ENCODE measurements around the gene MTHFSD.

DNA sequence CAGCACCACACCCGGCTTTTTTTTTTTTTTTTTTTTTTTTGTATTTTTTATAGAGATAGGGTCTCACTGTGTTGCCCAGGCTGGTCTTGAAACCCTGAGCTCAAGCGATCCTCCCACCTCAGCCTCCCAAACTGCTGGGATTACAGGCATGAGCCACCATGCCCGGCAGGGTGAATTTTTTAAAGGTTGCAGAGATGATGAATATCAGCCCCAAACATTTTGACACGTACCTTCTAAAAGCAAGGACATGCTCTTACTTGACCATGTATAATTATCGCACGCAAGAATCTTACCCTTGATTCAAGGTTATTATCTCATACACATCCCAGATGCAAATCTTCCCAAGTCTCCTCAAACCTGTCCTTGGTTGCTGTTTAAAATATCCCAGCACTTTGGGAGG, 7.3 kb upstream of the MTHFSD start:
- TF ChIP-seq CSDC2 (CRISPR knock-in tag; IDR thresholded peaks at IDR 0.05) (no peak), OSR1 (CRISPR knock-in tag; IDR thresholded peaks at IDR 0.05) (no peak), TCF4 (CRISPR knock-in tag; IDR thresholded peaks at IDR 0.05; ENCODE audit: borderline replicate concordance) (no peak), GLIS3 (CRISPR knock-in tag; IDR thresholded peaks at IDR 0.05) (no peak), ZNF565 (CRISPR knock-in tag; conservative IDR thresholded peaks at IDR 0.05; ENCODE audit: low read depth) (no peak), ZC3H10 (CRISPR knock-in tag; IDR thresholded peaks at IDR 0.05) (no peak), ARNTL (CRISPR knock-in tag; IDR thresholded peaks at IDR 0.05; ENCODE audit: borderline replicate concordance, low read depth) (no peak), ZFP3 (CRISPR knock-in tag; IDR thresholded peaks at IDR 0.05) (no peak)
- TF ChIP-seq, protein P1, sequence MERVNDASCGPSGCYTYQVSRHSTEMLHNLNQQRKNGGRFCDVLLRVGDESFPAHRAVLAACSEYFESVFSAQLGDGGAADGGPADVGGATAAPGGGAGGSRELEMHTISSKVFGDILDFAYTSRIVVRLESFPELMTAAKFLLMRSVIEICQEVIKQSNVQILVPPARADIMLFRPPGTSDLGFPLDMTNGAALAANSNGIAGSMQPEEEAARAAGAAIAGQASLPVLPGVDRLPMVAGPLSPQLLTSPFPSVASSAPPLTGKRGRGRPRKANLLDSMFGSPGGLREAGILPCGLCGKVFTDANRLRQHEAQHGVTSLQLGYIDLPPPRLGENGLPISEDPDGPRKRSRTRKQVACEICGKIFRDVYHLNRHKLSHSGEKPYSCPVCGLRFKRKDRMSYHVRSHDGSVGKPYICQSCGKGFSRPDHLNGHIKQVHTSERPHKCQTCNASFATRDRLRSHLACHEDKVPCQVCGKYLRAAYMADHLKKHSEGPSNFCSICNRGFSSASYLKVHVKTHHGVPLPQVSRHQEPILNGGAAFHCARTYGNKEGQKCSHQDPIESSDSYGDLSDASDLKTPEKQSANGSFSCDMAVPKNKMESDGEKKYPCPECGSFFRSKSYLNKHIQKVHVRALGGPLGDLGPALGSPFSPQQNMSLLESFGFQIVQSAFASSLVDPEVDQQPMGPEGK (CRISPR knock-in tag; IDR thresholded peaks at IDR 0.05; ENCODE audit: borderline replicate concordance) = no peak
- TF ChIP-seq, protein P2, sequence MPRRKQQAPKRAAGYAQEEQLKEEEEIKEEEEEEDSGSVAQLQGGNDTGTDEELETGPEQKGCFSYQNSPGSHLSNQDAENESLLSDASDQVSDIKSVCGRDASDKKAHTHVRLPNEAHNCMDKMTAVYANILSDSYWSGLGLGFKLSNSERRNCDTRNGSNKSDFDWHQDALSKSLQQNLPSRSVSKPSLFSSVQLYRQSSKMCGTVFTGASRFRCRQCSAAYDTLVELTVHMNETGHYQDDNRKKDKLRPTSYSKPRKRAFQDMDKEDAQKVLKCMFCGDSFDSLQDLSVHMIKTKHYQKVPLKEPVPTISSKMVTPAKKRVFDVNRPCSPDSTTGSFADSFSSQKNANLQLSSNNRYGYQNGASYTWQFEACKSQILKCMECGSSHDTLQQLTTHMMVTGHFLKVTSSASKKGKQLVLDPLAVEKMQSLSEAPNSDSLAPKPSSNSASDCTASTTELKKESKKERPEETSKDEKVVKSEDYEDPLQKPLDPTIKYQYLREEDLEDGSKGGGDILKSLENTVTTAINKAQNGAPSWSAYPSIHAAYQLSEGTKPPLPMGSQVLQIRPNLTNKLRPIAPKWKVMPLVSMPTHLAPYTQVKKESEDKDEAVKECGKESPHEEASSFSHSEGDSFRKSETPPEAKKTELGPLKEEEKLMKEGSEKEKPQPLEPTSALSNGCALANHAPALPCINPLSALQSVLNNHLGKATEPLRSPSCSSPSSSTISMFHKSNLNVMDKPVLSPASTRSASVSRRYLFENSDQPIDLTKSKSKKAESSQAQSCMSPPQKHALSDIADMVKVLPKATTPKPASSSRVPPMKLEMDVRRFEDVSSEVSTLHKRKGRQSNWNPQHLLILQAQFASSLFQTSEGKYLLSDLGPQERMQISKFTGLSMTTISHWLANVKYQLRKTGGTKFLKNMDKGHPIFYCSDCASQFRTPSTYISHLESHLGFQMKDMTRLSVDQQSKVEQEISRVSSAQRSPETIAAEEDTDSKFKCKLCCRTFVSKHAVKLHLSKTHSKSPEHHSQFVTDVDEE (CRISPR knock-in tag; IDR thresholded peaks at IDR 0.05) = no peak
- TF ChIP-seq, protein P3, sequence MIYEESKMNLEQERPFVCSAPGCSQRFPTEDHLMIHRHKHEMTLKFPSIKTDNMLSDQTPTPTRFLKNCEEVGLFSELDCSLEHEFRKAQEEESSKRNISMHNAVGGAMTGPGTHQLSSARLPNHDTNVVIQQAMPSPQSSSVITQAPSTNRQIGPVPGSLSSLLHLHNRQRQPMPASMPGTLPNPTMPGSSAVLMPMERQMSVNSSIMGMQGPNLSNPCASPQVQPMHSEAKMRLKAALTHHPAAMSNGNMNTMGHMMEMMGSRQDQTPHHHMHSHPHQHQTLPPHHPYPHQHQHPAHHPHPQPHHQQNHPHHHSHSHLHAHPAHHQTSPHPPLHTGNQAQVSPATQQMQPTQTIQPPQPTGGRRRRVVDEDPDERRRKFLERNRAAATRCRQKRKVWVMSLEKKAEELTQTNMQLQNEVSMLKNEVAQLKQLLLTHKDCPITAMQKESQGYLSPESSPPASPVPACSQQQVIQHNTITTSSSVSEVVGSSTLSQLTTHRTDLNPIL (CRISPR knock-in tag; IDR thresholded peaks at IDR 0.05; ENCODE audit: low read depth) = no peak
